K562 (cell line): ENCODE measurements around the gene GLMP. TPM values are rescaled to one million over a fixed set of nuclear protein-coding genes. Genes with fewer than 3 reads are reported as not detected.

Source experiments
- BRD9 ChIP-seq: fragments of 450-650 bp; IDR thresholded peaks from 2 replicates; pipeline ENCODE4 v1.6.1; 2018; ENCODE audit warnings: low read depth; ENCODE audit not compliant: partially characterized antibody
- CBFA2T2 ChIP-seq: fragments of 450-650 bp; conservative IDR thresholded peaks from 2 replicates; pipeline ENCODE4 v1.6.1; 2017; ENCODE audit warnings: mild to moderate bottlenecking
- EGR1 ChIP-seq: fragments of 450-650 bp; conservative IDR thresholded peaks from 2 replicates; pipeline ENCODE4 v1.6.1; 2017; ENCODE audit warnings: mild to moderate bottlenecking
- EP400 ChIP-seq: fragments of 450-650 bp; IDR thresholded peaks from 2 replicates; pipeline ENCODE4 v1.6.1; 2017; ENCODE audit warnings: antibody characterized with exemption, mild to moderate bottlenecking, moderate library complexity
- GTF2A2 ChIP-seq: IDR thresholded peaks from 2 replicates; pipeline ENCODE4 v1.6.1; 2016; ENCODE audit warnings: mild to moderate bottlenecking, missing genetic modification characterization, missing compliant biosample characterization
- HDAC2 ChIP-seq: fragments of 450-650 bp; IDR thresholded peaks from 2 replicates; pipeline ENCODE4 v1.6.1; 2016; ENCODE audit warnings: mild to moderate bottlenecking
- HEY1 ChIP-seq: fragments of 250-450 bp; sonication (Bioruptor Pico); IDR thresholded peaks from 2 replicates; pipeline ENCODE4 v1.5.0; 2020; ENCODE audit warnings: mild to moderate bottlenecking, moderate library complexity, borderline replicate concordance
- MYC ChIP-seq, 2 experiments: fragments of 250-450 bp in 1 of 2; sonication (Bioruptor Pico) in 1 of 2; IDR thresholded peaks; 2 replicates each; pipeline versions ENCODE4 v1.5.1 to v1.6.1; 2012 to 2021; ENCODE audit warnings: low read depth in 2 of 2, borderline replicate concordance in 1 of 2, improper control_type of control experiment in 1 of 2, low read length in 1 of 2, mild to moderate bottlenecking in 1 of 2, moderate library complexity in 1 of 2
- NR2F6 ChIP-seq: fragments of 450-650 bp; formaldehyde crosslinking; IDR thresholded peaks from 2 replicates; pipeline ENCODE4 v1.4.0; 2020; ENCODE audit warnings: mild to moderate bottlenecking
- PHTF2 ChIP-seq: fragments of 250-450 bp; sonication (Bioruptor Pico); IDR thresholded peaks from 2 replicates; pipeline ENCODE4 v1.5.0; 2021; ENCODE audit warnings: mild to moderate bottlenecking
- SMARCA4 ChIP-seq: fragments of 450-650 bp; IDR thresholded peaks from 2 replicates; pipeline ENCODE4 v1.6.1; 2016
- SMARCE1 ChIP-seq: fragments of 450-650 bp; IDR thresholded peaks from 2 replicates; pipeline ENCODE4 v1.7.1; 2016; ENCODE audit warnings: mild to moderate bottlenecking
- TEAD4 ChIP-seq, 2 experiments: sonication (generic) in 1 of 2; formaldehyde crosslinking in 1 of 2; IDR thresholded peaks; 2 replicates each; pipeline versions ENCODE4 v1.6.1 to v1.8.0; 2012 to 2022; ENCODE audit warnings: borderline replicate concordance in 1 of 2, inconsistent platforms in 1 of 2, low read length in 1 of 2, mild to moderate bottlenecking in 1 of 2, missing genetic modification reagents in 1 of 2
- ZFX ChIP-seq: sonication (generic); formaldehyde crosslinking; IDR thresholded peaks from 2 replicates; pipeline ENCODE4 v1.8.0; 2022; ENCODE audit warnings: mild to moderate bottlenecking, missing genetic modification reagents, moderate library complexity
- ZNF830 ChIP-seq: fragments of 250-450 bp; sonication (Bioruptor Pico); IDR thresholded peaks from 2 replicates; pipeline ENCODE4 v1.5.0; 2021; ENCODE audit warnings: mild to moderate bottlenecking
- ZZZ3 ChIP-seq: fragments of 450-650 bp; IDR thresholded peaks from 2 replicates; pipeline ENCODE4 v1.6.1; 2016; ENCODE audit warnings: antibody characterized with exemption, mild to moderate bottlenecking, moderate library complexity
- polyA plus RNA-seq, 8 experiments: library from polyadenylated mRNA; depleted of rRNA in 4 of 8; stranded (reverse) in 5 of 8; unstranded in 3 of 8; fragments of >200 nt; fragmentation: Nextera tagmentation in 2 of 8; fragmentation: Illumina TruSeq in 1 of 8; extraction: Ambion mirVana in 2 of 8; extraction: Trizol in 1 of 8; gene quantifications; 2 replicates each; pipeline versions ENCODE4 v1.2.1 to v1.2.3, GENCODE V29; 2011 to 2014; ENCODE audit warnings: inconsistent platforms in 1 of 8, missing spikeins in 1 of 8
- total RNA-seq, 7 experiments: library from RNA; depleted of rRNA in 6 of 7; stranded (reverse); fragments of >200 nt in 6 of 7; fragmentation: Illumina TruSeq in 2 of 7; extraction: Trizol in 2 of 7; gene quantifications; 2 replicates each; pipeline versions ENCODE4 v1.2.1 to v1.2.3, GENCODE V29; 2011 to 2021; ENCODE audit warnings: low replicate concordance in 1 of 7
- TF ChIP-seq, protein P1 (sequence below): fragments of 450-650 bp; IDR thresholded peaks from 2 replicates; pipeline ENCODE4 v1.6.1; 2016; ENCODE audit warnings: low read depth
- TF ChIP-seq, protein P2 (sequence below): sonication (generic); formaldehyde crosslinking; IDR thresholded peaks from 2 replicates; pipeline ENCODE4 v1.8.0; 2023; ENCODE audit warnings: mild to moderate bottlenecking, missing genetic modification reagents
- TF ChIP-seq, protein P3 (sequence below), 3 experiments: IDR thresholded peaks in 2 of 3; conservative IDR thresholded peaks in 1 of 3; 2 replicates each; pipeline ENCODE4 v1.5.1; 2011 to 2012; ENCODE audit warnings: low read length in 3 of 3, mild to moderate bottlenecking in 3 of 3, control low read depth in 2 of 3, improper control_type of control experiment in 1 of 3, inconsistent platforms in 1 of 3, low read depth in 1 of 3, mixed read lengths in 1 of 3, moderate library complexity in 1 of 3; ENCODE audit not compliant: insufficient read depth in 2 of 3

Gene GLMP
- total and polyA plus RNA-seq, 9 of the 15 experiments (the other 6 are each of a cell fraction or from before 2014, with no cell fraction given) = 8.3 to 28.2 (median 22.4) TPM

DNA sequence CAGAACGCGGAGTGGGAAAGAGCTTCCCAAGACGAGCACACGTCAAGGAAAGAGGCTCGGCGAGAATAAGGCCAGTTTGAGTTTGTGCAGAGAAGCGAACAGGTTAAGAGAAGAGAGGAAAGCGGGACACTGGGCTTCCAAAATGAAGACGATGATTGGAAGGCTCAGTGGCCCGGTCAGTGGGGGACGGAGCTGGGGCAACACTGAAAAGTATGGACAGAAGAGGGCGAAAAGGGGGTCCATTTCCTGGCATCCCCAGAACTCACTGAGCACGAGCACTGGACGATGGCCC is 42.4 kb upstream of the GLMP start (continued):
- TF ChIP-seq, protein P1, sequence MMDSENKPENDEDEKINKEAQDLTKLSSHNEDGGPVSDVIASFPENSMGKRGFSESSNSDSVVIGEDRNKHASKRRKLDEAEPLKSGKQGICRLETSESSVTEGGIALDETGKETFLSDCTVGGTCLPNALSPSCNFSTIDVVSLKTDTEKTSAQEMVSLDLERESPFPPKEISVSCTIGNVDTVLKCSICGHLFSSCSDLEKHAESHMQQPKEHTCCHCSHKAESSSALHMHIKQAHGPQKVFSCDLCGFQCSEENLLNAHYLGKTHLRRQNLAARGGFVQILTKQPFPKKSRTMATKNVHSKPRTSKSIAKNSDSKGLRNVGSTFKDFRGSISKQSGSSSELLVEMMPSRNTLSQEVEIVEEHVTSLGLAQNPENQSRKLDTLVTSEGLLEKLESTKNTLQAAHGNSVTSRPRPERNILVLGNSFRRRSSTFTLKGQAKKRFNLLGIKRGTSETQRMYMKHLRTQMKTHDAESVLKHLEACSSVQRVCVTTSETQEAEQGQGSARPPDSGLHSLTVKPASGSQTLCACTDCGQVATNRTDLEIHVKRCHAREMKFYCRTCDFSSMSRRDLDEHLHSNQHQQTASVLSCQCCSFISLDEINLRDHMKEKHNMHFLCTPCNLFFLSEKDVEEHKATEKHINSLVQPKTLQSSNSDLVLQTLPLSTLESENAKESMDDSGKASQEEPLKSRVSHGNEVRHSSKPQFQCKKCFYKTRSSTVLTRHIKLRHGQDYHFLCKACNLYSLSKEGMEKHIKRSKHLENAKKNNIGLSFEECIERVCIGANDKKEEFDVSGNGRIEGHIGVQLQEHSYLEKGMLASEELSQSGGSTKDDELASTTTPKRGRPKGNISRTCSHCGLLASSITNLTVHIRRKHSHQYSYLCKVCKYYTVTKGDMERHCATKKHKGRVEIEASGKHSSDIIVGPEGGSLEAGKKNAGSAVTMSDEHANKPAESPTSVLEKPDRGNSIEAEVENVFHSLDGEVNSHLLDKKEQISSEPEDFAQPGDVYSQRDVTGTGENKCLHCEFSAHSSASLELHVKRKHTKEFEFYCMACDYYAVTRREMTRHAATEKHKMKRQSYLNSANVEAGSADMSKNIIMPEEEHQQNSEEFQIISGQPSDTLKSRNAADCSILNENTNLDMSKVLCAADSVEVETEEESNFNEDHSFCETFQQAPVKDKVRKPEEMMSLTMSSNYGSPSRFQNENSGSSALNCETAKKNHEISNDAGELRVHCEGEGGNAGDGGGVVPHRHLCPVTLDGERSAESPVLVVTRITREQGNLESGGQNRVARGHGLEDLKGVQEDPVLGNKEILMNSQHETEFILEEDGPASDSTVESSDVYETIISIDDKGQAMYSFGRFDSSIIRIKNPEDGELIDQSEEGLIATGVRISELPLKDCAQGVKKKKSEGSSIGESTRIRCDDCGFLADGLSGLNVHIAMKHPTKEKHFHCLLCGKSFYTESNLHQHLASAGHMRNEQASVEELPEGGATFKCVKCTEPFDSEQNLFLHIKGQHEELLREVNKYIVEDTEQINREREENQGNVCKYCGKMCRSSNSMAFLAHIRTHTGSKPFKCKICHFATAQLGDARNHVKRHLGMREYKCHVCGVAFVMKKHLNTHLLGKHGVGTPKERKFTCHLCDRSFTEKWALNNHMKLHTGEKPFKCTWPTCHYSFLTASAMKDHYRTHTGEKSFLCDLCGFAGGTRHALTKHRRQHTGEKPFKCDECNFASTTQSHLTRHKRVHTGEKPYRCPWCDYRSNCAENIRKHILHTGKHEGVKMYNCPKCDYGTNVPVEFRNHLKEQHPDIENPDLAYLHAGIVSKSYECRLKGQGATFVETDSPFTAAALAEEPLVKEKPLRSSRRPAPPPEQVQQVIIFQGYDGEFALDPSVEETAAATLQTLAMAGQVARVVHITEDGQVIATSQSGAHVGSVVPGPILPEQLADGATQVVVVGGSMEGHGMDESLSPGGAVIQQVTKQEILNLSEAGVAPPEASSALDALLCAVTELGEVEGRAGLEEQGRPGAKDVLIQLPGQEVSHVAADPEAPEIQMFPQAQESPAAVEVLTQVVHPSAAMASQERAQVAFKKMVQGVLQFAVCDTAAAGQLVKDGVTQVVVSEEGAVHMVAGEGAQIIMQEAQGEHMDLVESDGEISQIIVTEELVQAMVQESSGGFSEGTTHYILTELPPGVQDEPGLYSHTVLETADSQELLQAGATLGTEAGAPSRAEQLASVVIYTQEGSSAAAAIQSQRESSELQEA = no peak
- TF ChIP-seq SMARCE1 = peak; percentile 53; the same call in 1 of the 2 replicates
- TF ChIP-seq ZFX = no peak; the same call in 1 of the 2 replicates
- no peak for TF ChIP-seq HEY1
- TF ChIP-seq, protein P2, sequence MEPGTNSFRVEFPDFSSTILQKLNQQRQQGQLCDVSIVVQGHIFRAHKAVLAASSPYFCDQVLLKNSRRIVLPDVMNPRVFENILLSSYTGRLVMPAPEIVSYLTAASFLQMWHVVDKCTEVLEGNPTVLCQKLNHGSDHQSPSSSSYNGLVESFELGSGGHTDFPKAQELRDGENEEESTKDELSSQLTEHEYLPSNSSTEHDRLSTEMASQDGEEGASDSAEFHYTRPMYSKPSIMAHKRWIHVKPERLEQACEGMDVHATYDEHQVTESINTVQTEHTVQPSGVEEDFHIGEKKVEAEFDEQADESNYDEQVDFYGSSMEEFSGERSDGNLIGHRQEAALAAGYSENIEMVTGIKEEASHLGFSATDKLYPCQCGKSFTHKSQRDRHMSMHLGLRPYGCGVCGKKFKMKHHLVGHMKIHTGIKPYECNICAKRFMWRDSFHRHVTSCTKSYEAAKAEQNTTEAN (CRISPR knock-in tag) = 0 out of 2 replicates have a peak, but pooled peaks have one; percentile 13
- TF ChIP-seq TEAD4 (IDR thresholded peaks at IDR 0.05; ENCODE audit: low read length) = 0 out of 2 replicates have a peak, but pooled peaks have one; percentile 19
- TF ChIP-seq TEAD4 (CRISPR knock-in tag; IDR thresholded peaks at IDR 0.05; ENCODE audit: borderline replicate concordance) = no peak
- no peak for TF ChIP-seq BRD9
- no peak for TF ChIP-seq PHTF2 (CRISPR knock-in tag)
- no peak for TF ChIP-seq MYC (IDR thresholded peaks at IDR 0.05; ENCODE audit: low read depth, low read length)
- TF ChIP-seq MYC (CRISPR knock-in tag; IDR thresholded peaks at IDR 0.05; ENCODE audit: borderline replicate concordance, low read depth) = peak; percentile 30; the same call in 1 of the 2 replicates
- TF ChIP-seq EGR1 = 0 out of 2 replicates have a peak, but pooled peaks have one; percentile 5
- peak; percentile 54; the same call in 1 of the 2 replicates for TF ChIP-seq SMARCA4
- TF ChIP-seq, protein P3, sequence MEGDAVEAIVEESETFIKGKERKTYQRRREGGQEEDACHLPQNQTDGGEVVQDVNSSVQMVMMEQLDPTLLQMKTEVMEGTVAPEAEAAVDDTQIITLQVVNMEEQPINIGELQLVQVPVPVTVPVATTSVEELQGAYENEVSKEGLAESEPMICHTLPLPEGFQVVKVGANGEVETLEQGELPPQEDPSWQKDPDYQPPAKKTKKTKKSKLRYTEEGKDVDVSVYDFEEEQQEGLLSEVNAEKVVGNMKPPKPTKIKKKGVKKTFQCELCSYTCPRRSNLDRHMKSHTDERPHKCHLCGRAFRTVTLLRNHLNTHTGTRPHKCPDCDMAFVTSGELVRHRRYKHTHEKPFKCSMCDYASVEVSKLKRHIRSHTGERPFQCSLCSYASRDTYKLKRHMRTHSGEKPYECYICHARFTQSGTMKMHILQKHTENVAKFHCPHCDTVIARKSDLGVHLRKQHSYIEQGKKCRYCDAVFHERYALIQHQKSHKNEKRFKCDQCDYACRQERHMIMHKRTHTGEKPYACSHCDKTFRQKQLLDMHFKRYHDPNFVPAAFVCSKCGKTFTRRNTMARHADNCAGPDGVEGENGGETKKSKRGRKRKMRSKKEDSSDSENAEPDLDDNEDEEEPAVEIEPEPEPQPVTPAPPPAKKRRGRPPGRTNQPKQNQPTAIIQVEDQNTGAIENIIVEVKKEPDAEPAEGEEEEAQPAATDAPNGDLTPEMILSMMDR (IDR thresholded peaks at IDR 0.05 in 2 of 3, conservative IDR thresholded peaks at IDR 0.05 in 1 of 3; ENCODE audit: insufficient read depth in 2 of 3, low read depth in 1 of 3, low read length in 3 of 3) = 0 out of 6 replicates have a peak, but pooled peaks of 1 of the 3 experiments have one; percentile 16
- no peak for TF ChIP-seq GTF2A2 (tag)
- peak; percentile 55; the same call in 1 of the 2 replicates for TF ChIP-seq HDAC2
- no peak for TF ChIP-seq NR2F6 (CRISPR knock-in tag)
- no peak for TF ChIP-seq EP400
- TF ChIP-seq ZNF830 (CRISPR knock-in tag) = no peak
- no peak for TF ChIP-seq CBFA2T2
- TF ChIP-seq ZZZ3 = no peak
